Spleen (tissue), 7 donors: ENCODE data around the gene TMCO4.

Source experiments
- POLR2A ChIP-seq, 3 donors: fragments of 450-650 bp; IDR thresholded peaks; one replicate each; pipeline ENCODE4 v1.5.1; 2017; ENCODE audit warnings: antibody characterized with exemption in 3 of 3, mild to moderate bottlenecking in 1 of 3
- POLR2AphosphoS5 ChIP-seq, 3 donors: sonication (generic); formaldehyde crosslinking; IDR thresholded peaks; one replicate each; pipeline ENCODE4 v1.5.1; 2017; ENCODE audit warnings: antibody characterized with exemption in 3 of 3
- TF ChIP-seq, protein P1 (sequence below), 11 experiments: fragments of 200-600 bp in 7 of 11; fragments of 450-650 bp in 4 of 11; sonication (generic) in 4 of 11; IDR thresholded peaks in 8 of 11; conservative IDR thresholded peaks in 3 of 11; 1 replicate in 7 of 11; 2 replicates in 4 of 11; pipeline versions ENCODE4 v1.4.0 to v1.8.0; 2016 to 2021; ENCODE audit warnings: antibody characterized with exemption in 11 of 11, inconsistent platforms in 4 of 11, mild to moderate bottlenecking in 1 of 11
- donor health status: DM: no; HTN: no; CAD: no; lungs with moderate emphysema.
- donor health status: DM: no; HTN: no; CAD: no.
- donor health status: DM: no; HTN: no; CAD: no.

DNA sequence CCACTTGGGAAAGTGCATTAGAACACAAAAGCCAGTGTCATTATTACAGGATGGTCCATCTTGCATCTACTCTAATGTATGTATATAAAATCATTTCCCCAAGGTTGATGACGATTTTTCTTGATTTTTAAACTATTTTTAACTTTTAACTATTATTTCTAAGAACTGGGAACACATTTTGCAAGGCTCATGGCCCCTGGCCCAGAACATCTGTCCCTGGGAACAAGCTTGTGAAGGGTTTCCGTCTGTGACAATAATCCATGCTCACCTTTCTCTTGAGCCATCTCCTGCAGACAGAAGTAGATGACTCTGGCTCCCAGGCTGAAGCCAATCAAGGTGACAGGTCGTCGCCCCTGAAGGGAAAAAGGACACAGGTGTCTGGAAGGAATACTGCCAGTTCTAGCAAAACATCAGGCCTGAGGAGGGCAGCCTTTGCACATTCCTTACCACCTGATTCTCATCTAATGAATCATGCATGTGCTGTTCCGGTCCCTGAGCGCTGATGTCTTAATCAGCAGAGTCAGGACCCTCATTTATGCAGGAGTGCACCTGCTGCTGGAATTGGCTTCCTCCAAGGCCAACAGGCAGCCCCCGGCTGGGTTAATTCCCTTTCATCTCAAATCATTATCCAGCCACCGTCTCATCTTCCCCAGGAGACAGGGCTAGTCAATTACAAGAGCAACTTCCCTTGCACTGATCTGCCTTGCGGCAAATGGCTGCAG, 62.5 kb downstream of the TMCO4 start:
- TF ChIP-seq, protein P1, sequence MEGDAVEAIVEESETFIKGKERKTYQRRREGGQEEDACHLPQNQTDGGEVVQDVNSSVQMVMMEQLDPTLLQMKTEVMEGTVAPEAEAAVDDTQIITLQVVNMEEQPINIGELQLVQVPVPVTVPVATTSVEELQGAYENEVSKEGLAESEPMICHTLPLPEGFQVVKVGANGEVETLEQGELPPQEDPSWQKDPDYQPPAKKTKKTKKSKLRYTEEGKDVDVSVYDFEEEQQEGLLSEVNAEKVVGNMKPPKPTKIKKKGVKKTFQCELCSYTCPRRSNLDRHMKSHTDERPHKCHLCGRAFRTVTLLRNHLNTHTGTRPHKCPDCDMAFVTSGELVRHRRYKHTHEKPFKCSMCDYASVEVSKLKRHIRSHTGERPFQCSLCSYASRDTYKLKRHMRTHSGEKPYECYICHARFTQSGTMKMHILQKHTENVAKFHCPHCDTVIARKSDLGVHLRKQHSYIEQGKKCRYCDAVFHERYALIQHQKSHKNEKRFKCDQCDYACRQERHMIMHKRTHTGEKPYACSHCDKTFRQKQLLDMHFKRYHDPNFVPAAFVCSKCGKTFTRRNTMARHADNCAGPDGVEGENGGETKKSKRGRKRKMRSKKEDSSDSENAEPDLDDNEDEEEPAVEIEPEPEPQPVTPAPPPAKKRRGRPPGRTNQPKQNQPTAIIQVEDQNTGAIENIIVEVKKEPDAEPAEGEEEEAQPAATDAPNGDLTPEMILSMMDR (IDR thresholded peaks at IDR 0.05 in 8 of 11, conservative IDR thresholded peaks at IDR 0.05 in 3 of 11) = no peak
- TF ChIP-seq POLR2A (IDR thresholded peaks at IDR 0.05) (no peak), POLR2AphosphoS5 (IDR thresholded peaks at IDR 0.05) (no peak)
